K562 (cell line): Measurements from ENCODE around the gene MBP. TPM values are rescaled to one million over a fixed set of nuclear protein-coding genes. Genes with fewer than 3 reads are reported as not detected.
"Not testable (repeated sequence)": the region's sequence is repeated elsewhere in the genome, so short reads cannot be mapped to it uniquely, and the experiment has no call there.

Experiments used
- ATAC-seq: fragments of 200-7000 bp; cut with Tn5 transposase; 3 replicates; pipeline ENCODE4 v1.9.1; 2020; ENCODE audit warnings: moderate library complexity
- BruUV-seq: library from RNA; stranded (reverse); fragments of 400-500 nt; replicated peaks from 2 replicates; lab custom pipeline; 2021; lab: Mats Ljungman, UMichigan
- CTCF ChIA-PET: fragments of 300-600 bp; formaldehyde crosslinking; extraction: SDS; loops from one replicate; lab custom pipeline; 2021; ENCODE audit warnings: low intra/inter-chr PET ratio; lab: Yijun Ruan, JAX
- POLR2A ChIA-PET: fragments of 300-600, 350-650 bp; sonication (Branson Sonifier 250); formaldehyde crosslinking; extraction: SDS; loops from one replicate; lab custom pipeline; 2021; ENCODE audit warnings: antibody characterized with exemption, inconsistent platforms; lab: Yijun Ruan, JAX
- DNase-seq, 4 experiments: peaks; one replicate each; pipeline versions ENCODE4 v3.0.0 to v3.0.0-alpha.2; 2011 to 2018; ENCODE audit warnings: low spot score in 3 of 4, mixed read lengths in 3 of 4; ENCODE audit errors: extremely low read depth in 1 of 4
- FAIRE-seq: peaks from 2 replicates; lab custom pipeline; 2011; peaks lifted over from hg19 to GRCh38; lab: Jason Lieb, UNC
- H2AFZ ChIP-seq: 2 replicates; pipeline ENCODE4 v1.6.0; 2011; ENCODE audit warnings: low read depth, low read length, control low read depth, inconsistent platforms
- H3K27ac ChIP-seq: fragments of 200-600 bp; 3 replicates; pipeline ENCODE4 v1.8.0; 2011; ENCODE audit warnings: low read depth, mild to moderate bottlenecking, control low read depth, inconsistent platforms, low read length, moderate library complexity, mixed read lengths; ENCODE audit errors: extremely low read depth
- H3K27me3 ChIP-seq, 2 experiments: fragments of 300-600 bp in 1 of 2; 2 replicates in 1 of 2; 3 replicates in 1 of 2; pipeline versions ENCODE4 v1.6.0 to v1.8.0; 2011; ENCODE audit warnings: inconsistent platforms in 2 of 2, low read length in 2 of 2, mild to moderate bottlenecking in 1 of 2, mixed read lengths in 1 of 2, moderate library complexity in 1 of 2; ENCODE audit not compliant: control insufficient read depth in 2 of 2, insufficient read depth in 2 of 2
- H3K36me3 ChIP-seq: fragments of 300-600 bp; 3 replicates; pipeline ENCODE4 v1.8.0; 2011; ENCODE audit warnings: mild to moderate bottlenecking, low read length, inconsistent platforms; ENCODE audit not compliant: control insufficient read depth, insufficient read depth
- H3K4me1 ChIP-seq, 2 experiments: fragments of 200-600 bp in 1 of 2; replicated peaks in 1 of 2; 2 replicates in 1 of 2; 3 replicates in 1 of 2; pipeline versions ENCODE4 v1.5.1 to v1.8.0; 2011; ENCODE audit warnings: inconsistent platforms in 2 of 2, low read length in 2 of 2, mild to moderate bottlenecking in 1 of 2, mixed read lengths in 1 of 2, moderate library complexity in 1 of 2; ENCODE audit not compliant: control insufficient read depth in 2 of 2, insufficient read depth in 2 of 2
- H3K4me2 ChIP-seq: 2 replicates; pipeline ENCODE4 v1.6.1; 2011; ENCODE audit warnings: low read length, control low read depth, inconsistent platforms, mixed read lengths; ENCODE audit not compliant: insufficient read depth
- H3K4me3 ChIP-seq: fragments of 200-600 bp; sonication (generic), shearing (Covaris generic); 2 replicates; pipeline ENCODE4 v1.5.1; 2016; ENCODE audit warnings: control low read depth, inconsistent platforms
- H3K79me2 ChIP-seq: fragments of 200-600 bp; 3 replicates; pipeline ENCODE4 v1.8.0; 2011; ENCODE audit warnings: low read length, inconsistent platforms; ENCODE audit not compliant: control insufficient read depth, insufficient read depth
- H3K9ac ChIP-seq, 2 experiments: 2 replicates each; pipeline versions ENCODE4 v1.6.0 to v1.6.1; 2011; ENCODE audit warnings: low read depth in 2 of 2, low read length in 2 of 2, control low read depth in 1 of 2, inconsistent platforms in 1 of 2, mild to moderate bottlenecking in 1 of 2, mixed read lengths in 1 of 2; ENCODE audit not compliant: insufficient read depth in 1 of 2
- H3K9me1 ChIP-seq: one replicate; pipeline ENCODE4 v1.6.0; 2011; ENCODE audit warnings: inconsistent platforms, mild to moderate bottlenecking, low read length, moderate library complexity; ENCODE audit not compliant: control insufficient read depth, insufficient read depth
- H3K9me3 ChIP-seq: replicated peaks from 2 replicates; pipeline ENCODE4 v1.5.1; 2011; ENCODE audit warnings: low read depth, low read length, inconsistent platforms; ENCODE audit not compliant: control insufficient read depth, insufficient read depth
- H4K20me1 ChIP-seq: replicated peaks from 2 replicates; pipeline ENCODE4 v1.6.1; 2011; ENCODE audit warnings: low read length, inconsistent platforms, mixed read lengths; ENCODE audit not compliant: control insufficient read depth, insufficient read depth
- ARID2 ChIP-seq: fragments of 450-650 bp; IDR thresholded peaks from 2 replicates; pipeline ENCODE4 v1.6.1; 2017; ENCODE audit warnings: antibody characterized with exemption, mild to moderate bottlenecking
- COPS2 ChIP-seq: fragments of 450-650 bp; conservative IDR thresholded peaks from 2 replicates; pipeline ENCODE4 v1.6.1; 2016; ENCODE audit warnings: mild to moderate bottlenecking, moderate library complexity
- KDM4B ChIP-seq, 2 experiments: fragments of 450-650 bp in 1 of 2; sonication (generic) in 1 of 2; IDR thresholded peaks; 2 replicates each; pipeline ENCODE4 v1.6.1; 2016 to 2017; ENCODE audit warnings: borderline replicate concordance in 2 of 2, antibody characterized with exemption in 1 of 2, low read depth in 1 of 2, mild to moderate bottlenecking in 1 of 2
- MAFK ChIP-seq: IDR thresholded peaks from 2 replicates; pipeline ENCODE4 v1.6.1; 2011; ENCODE audit warnings: low read length, improper control_type of control experiment
- MCM3 ChIP-seq: fragments of 450-650 bp; IDR thresholded peaks from 2 replicates; pipeline ENCODE4 v1.6.1; 2016
- YY1 ChIP-seq, 3 experiments: IDR thresholded peaks; 2 replicates each; pipeline ENCODE4 v1.6.1; 2011; ENCODE audit warnings: low read length in 2 of 3, mild to moderate bottlenecking in 2 of 3, moderate library complexity in 2 of 3, borderline replicate concordance in 1 of 3, control low read depth in 1 of 3, low read depth in 1 of 3; ENCODE audit not compliant: insufficient read depth in 3 of 3, insufficient replicate concordance in 2 of 3, control insufficient read depth in 1 of 3, insufficient read length in 1 of 3; ENCODE audit errors: extremely low read depth in 1 of 3
- ZNF253 ChIP-seq: fragments of 250-450 bp; sonication (Bioruptor Pico); conservative IDR thresholded peaks from 2 replicates; pipeline ENCODE4 v1.6.1; 2021; ENCODE audit warnings: mild to moderate bottlenecking
- ZNF584 ChIP-seq: fragments of 200-800 bp; sonication (Bioruptor generic); IDR thresholded peaks from 2 replicates; pipeline ENCODE4 v1.6.1; 2016; ENCODE audit warnings: low read depth, mild to moderate bottlenecking, missing genetic modification characterization, missing compliant biosample characterization
- WGBS: fragments of 100-300 bp; shearing (Covaris generic); methylation state at CpG from one replicate; pipeline ENCODE4 v1.1.6; 2016; ENCODE audit warnings: low coverage, mixed read lengths; ENCODE audit not compliant: insufficient coverage; ENCODE audit errors: missing lambda C conversion rate; 5-methylcytosine and 5-hydroxymethylcytosine counted together
- in situ Hi-C: fragments of 300-500 bp; cut with MboI; formaldehyde crosslinking; loops from 4 replicates; pipeline ENCODE4 v1.15.0; 2018; ENCODE audit warnings: inconsistent platforms, mixed read lengths
- intact Hi-C: fragments of 100-400 bp; cut with micrococcal nuclease; formaldehyde crosslinking; loops from 2 replicates; pipeline ENCODE4 v1.14.2; 2022
- polyA plus RNA-seq, 8 experiments: library from polyadenylated mRNA; depleted of rRNA in 4 of 8; stranded (reverse) in 5 of 8; unstranded in 3 of 8; fragments of >200 nt; fragmentation: Nextera tagmentation in 2 of 8; fragmentation: Illumina TruSeq in 1 of 8; extraction: Ambion mirVana in 2 of 8; extraction: Trizol in 1 of 8; gene quantifications; 2 replicates each; pipeline versions ENCODE4 v1.2.1 to v1.2.3, GENCODE V29; 2011 to 2014; ENCODE audit warnings: inconsistent platforms in 1 of 8, missing spikeins in 1 of 8
- total RNA-seq, 7 experiments: library from RNA; depleted of rRNA in 6 of 7; stranded (reverse); fragments of >200 nt in 6 of 7; fragmentation: Illumina TruSeq in 2 of 7; extraction: Trizol in 2 of 7; gene quantifications; 2 replicates each; pipeline versions ENCODE4 v1.2.1 to v1.2.3, GENCODE V29; 2011 to 2021; ENCODE audit warnings: low replicate concordance in 1 of 7
- TF ChIP-seq, protein P1 (sequence below): fragments of 250-450 bp; sonication (Bioruptor Pico); IDR thresholded peaks from 2 replicates; pipeline ENCODE4 v1.4.0; 2020; ENCODE audit warnings: mild to moderate bottlenecking, moderate library complexity

MBP gene
- total and polyA plus RNA-seq, 9 of the 15 experiments (the other 6 are each of a cell fraction or from before 2014, with no cell fraction given), result 0.09 TPM; not detected in 8

- no peak for TF ChIP-seq KDM4B (IDR thresholded peaks at IDR 0.05; ENCODE audit: borderline replicate concordance in 2 of 2, low read depth in 1 of 2)
- TF ChIP-seq, all 486 proteins: peak for 0
Measured at GRCh38 chr18:77022116-77022515, 110.5 kb downstream of the MBP start (continued).

DNA sequence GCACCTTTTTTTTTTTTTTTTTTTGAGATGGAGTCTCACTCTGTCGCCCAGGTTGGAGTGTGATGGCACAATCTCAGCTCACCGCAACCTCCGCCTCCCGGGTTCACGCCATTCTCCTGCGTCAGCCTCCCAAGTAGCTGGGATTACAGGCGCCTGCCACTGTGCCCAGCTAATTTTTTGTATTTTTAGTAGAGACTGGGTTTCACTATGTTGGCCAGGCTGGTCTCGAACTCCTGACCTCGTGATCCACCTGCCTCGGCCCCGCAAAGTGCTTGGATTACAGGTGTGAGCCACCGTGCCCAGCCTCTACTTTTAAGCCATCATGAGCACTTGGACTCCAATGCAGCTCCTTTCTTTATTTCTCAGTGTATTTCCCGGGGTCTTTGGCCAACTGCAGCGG lies 111.1 kb downstream of the MBP start:
- H3K79me2 ChIP-seq, in situ Hi-C loops, H3K4me2 ChIP-seq, intact Hi-C loops, H3K9ac ChIP-seq, CTCF ChIA-PET, DNase-seq, H3K27ac ChIP-seq, FAIRE-seq, H3K4me3 ChIP-seq, H3K9me3 ChIP-seq, ATAC-seq, H3K9me1 ChIP-seq, POLR2A ChIA-PET, H3K4me1 ChIP-seq, H2AFZ ChIP-seq, H4K20me1 ChIP-seq, H3K36me3 ChIP-seq, BruUV-seq: not testable (repeated sequence)
- peaks cover 2 to 35% of the 10 kb centered on the region in 2 experiments; a peak in 3 of 5 replicates for H3K27me3 ChIP-seq
- 4% methylated on average over 9 of the region's 14 CpGs for WGBS

DNA sequence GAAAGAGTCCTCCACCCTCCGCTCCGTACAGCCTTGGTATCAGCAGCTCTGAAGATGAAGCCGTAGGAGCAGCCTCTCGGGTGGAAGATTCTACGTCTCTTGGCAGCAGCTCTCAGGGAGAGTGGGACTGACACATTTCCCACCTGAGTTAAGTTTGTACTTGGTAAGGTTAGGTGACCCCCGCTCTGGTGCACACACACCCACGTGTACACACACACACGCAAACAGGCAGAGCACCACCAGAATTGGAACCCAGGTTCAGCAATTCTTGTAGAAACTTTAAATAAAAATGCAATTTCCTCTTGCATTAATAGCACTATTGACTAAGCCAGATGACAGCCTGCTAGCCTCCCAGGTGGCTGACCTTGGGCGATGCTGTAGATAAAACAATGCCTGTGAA lies 111.5 kb downstream of the MBP start:
- Histone ChIP-seq H3K4me3 (no peak overlapping the region), H3K9ac (no peak overlapping the region), H4K20me1 (no peaks in the 10 kb centered on the region), H3K27me3 (peaks cover 2 to 36% of the 10 kb centered on the region in 2 experiments; a peak in 3 of 5 replicates), H3K27ac (no peak overlapping the region), H2AFZ (no peak overlapping the region), H3K36me3 (no peaks in the 10 kb centered on the region), H3K79me2 (no peaks in the 10 kb centered on the region), H3K9me1 (no peaks in the 10 kb centered on the region), H3K4me1 (no peaks in the 10 kb centered on the region; a peak in 1 of 5 replicates), H3K4me2 (no peak overlapping the region), H3K9me3 (no peaks in the 10 kb centered on the region)
- ATAC-seq, result no peak
- WGBS, result 1% methylated on average over 9 of the region's 9 CpGs
- no TSS peak for BruUV-seq
- intact Hi-C loops, result no loop called here
- ChIA-PET POLR2A (no interaction called here), CTCF (no interaction called here)
- no peak for DNase-seq
- in situ Hi-C loops, result no loop called here
- FAIRE-seq, result no peak
- TF ChIP-seq COPS2 (no peak), ZNF253 (CRISPR knock-in tag) (no peak), MAFK (no peak), ARID2 (no peak), YY1 (IDR thresholded peaks at IDR 0.05; ENCODE audit: borderline replicate concordance in 1 of 3, control insufficient read depth in 1 of 3, extremely low read depth in 1 of 3, insufficient read depth in 3 of 3, insufficient read length in 1 of 3, insufficient replicate concordance in 2 of 3, low read depth in 1 of 3, low read length in 2 of 3) (no peak), ZNF584 (no peak), MCM3 (no peak)
- TF ChIP-seq, protein P1, sequence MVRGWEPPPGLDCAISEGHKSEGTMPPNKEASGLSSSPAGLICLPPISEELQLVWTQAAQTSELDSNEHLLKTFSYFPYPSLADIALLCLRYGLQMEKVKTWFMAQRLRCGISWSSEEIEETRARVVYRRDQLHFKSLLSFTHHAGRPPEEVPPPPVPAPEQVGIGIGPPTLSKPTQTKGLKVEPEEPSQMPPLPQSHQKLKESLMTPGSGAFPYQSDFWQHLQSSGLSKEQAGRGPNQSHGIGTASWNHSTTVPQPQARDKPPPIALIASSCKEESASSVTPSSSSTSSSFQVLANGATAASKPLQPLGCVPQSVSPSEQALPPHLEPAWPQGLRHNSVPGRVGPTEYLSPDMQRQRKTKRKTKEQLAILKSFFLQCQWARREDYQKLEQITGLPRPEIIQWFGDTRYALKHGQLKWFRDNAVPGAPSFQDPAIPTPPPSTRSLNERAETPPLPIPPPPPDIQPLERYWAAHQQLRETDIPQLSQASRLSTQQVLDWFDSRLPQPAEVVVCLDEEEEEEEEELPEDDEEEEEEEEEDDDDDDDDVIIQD (CRISPR knock-in tag), result no peak
